ENCODE results near the gene PRKG1. TPM values are rescaled to one million over a fixed set of nuclear protein-coding genes. Genes with fewer than 3 reads are reported as not detected.

PRKG1 gene
- total RNA-seq, 1 experiment from 2014 or later = 16.5 TPM

GRCh38 chr10:51255381-51255780, 181.1 kb downstream of the PRKG1 start:
- H3K36me3 Mint-ChIP-seq = no peaks in the 10 kb centered on the region
- ChIA-PET CTCF (no interaction called here), POLR2A (interaction anchor here (1.1 kb wide), 1 partner anchor 181 kb away, joined by 3 read pairs; the partner anchor contains the start of gene PRKG1)
- no peak for ATAC-seq
- H3K27me3 Mint-ChIP-seq (ENCODE audit: low read depth) = no peaks in the 10 kb centered on the region
- no peaks in the 10 kb centered on the region for H3K9me3 Mint-ChIP-seq
- H3K27ac Mint-ChIP-seq = peak overlapping the region; percentile 82; the same call in 1 of the 2 replicates
- no peak for DNase-seq (ENCODE audit: low spot score)
- H3K4me3 Mint-ChIP-seq = no peak overlapping the region
- peaks cover 77% of the 10 kb centered on the region for H3K4me1 Mint-ChIP-seq
- TF ChIP-seq ZSCAN18 (CRISPR knock-in tag; IDR thresholded peaks at IDR 0.05) (no peak), E2F1 (CRISPR knock-in tag; IDR thresholded peaks at IDR 0.05) (no peak), FOXK1 (CRISPR knock-in tag; IDR thresholded peaks at IDR 0.05) (no peak), AFF4 (CRISPR knock-in tag; IDR thresholded peaks at IDR 0.05; ENCODE audit: borderline replicate concordance) (no peak), NR1H2 (CRISPR knock-in tag; IDR thresholded peaks at IDR 0.05) (no peak), CREM (CRISPR knock-in tag; IDR thresholded peaks at IDR 0.05) (no peak), SOX15 (CRISPR knock-in tag; IDR thresholded peaks at IDR 0.05) (no peak), ZNF416 (CRISPR knock-in tag; IDR thresholded peaks at IDR 0.05) (no peak), MXD4 (CRISPR knock-in tag; IDR thresholded peaks at IDR 0.05; ENCODE audit: borderline replicate concordance) (no peak), ZNF219 (CRISPR knock-in tag; IDR thresholded peaks at IDR 0.05; ENCODE audit: borderline replicate concordance) (no peak)
- TF ChIP-seq, protein P1, sequence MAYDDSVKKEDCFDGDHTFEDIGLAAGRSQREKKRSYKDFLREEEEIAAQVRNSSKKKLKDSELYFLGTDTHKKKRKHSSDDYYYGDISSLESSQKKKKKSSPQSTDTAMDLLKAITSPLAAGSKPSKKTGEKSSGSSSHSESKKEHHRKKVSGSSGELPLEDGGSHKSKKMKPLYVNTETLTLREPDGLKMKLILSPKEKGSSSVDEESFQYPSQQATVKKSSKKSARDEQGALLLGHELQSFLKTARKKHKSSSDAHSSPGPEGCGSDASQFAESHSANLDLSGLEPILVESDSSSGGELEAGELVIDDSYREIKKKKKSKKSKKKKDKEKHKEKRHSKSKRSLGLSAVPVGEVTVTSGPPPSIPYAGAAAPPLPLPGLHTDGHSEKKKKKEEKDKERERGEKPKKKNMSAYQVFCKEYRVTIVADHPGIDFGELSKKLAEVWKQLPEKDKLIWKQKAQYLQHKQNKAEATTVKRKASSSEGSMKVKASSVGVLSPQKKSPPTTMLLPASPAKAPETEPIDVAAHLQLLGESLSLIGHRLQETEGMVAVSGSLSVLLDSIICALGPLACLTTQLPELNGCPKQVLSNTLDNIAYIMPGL (CRISPR knock-in tag; IDR thresholded peaks at IDR 0.05) = no peak
- TF ChIP-seq, protein P2, sequence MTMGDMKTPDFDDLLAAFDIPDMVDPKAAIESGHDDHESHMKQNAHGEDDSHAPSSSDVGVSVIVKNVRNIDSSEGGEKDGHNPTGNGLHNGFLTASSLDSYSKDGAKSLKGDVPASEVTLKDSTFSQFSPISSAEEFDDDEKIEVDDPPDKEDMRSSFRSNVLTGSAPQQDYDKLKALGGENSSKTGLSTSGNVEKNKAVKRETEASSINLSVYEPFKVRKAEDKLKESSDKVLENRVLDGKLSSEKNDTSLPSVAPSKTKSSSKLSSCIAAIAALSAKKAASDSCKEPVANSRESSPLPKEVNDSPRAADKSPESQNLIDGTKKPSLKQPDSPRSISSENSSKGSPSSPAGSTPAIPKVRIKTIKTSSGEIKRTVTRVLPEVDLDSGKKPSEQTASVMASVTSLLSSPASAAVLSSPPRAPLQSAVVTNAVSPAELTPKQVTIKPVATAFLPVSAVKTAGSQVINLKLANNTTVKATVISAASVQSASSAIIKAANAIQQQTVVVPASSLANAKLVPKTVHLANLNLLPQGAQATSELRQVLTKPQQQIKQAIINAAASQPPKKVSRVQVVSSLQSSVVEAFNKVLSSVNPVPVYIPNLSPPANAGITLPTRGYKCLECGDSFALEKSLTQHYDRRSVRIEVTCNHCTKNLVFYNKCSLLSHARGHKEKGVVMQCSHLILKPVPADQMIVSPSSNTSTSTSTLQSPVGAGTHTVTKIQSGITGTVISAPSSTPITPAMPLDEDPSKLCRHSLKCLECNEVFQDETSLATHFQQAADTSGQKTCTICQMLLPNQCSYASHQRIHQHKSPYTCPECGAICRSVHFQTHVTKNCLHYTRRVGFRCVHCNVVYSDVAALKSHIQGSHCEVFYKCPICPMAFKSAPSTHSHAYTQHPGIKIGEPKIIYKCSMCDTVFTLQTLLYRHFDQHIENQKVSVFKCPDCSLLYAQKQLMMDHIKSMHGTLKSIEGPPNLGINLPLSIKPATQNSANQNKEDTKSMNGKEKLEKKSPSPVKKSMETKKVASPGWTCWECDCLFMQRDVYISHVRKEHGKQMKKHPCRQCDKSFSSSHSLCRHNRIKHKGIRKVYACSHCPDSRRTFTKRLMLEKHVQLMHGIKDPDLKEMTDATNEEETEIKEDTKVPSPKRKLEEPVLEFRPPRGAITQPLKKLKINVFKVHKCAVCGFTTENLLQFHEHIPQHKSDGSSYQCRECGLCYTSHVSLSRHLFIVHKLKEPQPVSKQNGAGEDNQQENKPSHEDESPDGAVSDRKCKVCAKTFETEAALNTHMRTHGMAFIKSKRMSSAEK (CRISPR knock-in tag; IDR thresholded peaks at IDR 0.05; ENCODE audit: borderline replicate concordance) = no peak
- TF ChIP-seq, protein P3, sequence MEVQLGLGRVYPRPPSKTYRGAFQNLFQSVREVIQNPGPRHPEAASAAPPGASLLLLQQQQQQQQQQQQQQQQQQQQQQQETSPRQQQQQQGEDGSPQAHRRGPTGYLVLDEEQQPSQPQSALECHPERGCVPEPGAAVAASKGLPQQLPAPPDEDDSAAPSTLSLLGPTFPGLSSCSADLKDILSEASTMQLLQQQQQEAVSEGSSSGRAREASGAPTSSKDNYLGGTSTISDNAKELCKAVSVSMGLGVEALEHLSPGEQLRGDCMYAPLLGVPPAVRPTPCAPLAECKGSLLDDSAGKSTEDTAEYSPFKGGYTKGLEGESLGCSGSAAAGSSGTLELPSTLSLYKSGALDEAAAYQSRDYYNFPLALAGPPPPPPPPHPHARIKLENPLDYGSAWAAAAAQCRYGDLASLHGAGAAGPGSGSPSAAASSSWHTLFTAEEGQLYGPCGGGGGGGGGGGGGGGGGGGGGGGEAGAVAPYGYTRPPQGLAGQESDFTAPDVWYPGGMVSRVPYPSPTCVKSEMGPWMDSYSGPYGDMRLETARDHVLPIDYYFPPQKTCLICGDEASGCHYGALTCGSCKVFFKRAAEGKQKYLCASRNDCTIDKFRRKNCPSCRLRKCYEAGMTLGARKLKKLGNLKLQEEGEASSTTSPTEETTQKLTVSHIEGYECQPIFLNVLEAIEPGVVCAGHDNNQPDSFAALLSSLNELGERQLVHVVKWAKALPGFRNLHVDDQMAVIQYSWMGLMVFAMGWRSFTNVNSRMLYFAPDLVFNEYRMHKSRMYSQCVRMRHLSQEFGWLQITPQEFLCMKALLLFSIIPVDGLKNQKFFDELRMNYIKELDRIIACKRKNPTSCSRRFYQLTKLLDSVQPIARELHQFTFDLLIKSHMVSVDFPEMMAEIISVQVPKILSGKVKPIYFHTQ (CRISPR knock-in tag; IDR thresholded peaks at IDR 0.05) = no peak
- TF ChIP-seq, protein P4, sequence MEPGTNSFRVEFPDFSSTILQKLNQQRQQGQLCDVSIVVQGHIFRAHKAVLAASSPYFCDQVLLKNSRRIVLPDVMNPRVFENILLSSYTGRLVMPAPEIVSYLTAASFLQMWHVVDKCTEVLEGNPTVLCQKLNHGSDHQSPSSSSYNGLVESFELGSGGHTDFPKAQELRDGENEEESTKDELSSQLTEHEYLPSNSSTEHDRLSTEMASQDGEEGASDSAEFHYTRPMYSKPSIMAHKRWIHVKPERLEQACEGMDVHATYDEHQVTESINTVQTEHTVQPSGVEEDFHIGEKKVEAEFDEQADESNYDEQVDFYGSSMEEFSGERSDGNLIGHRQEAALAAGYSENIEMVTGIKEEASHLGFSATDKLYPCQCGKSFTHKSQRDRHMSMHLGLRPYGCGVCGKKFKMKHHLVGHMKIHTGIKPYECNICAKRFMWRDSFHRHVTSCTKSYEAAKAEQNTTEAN (CRISPR knock-in tag; IDR thresholded peaks at IDR 0.05) = no peak

Measured in WTC11 (cell line).